Hindlimb muscle (tissue), 1 donor: ENCODE measurements around the gene TRAF3IP3. TPM values are rescaled to one million over a fixed set of nuclear protein-coding genes. Genes with fewer than 3 reads are reported as not detected.

Source experiments
- DNase-seq: peaks from one replicate; pipeline ENCODE4 v3.0.0-alpha.2; 2013
- polyA plus RNA-seq: library from polyadenylated mRNA; unstranded; fragments of 120-200 nt; gene quantifications from one replicate; pipeline ENCODE4 v1.2.1, GENCODE V29; 2013; ENCODE audit not compliant: insufficient read length

Gene TRAF3IP3
- polyA plus RNA-seq, result 2.8 TPM

- no peak for DNase-seq
Measured at GRCh38 chr1:209755926-209756614, at the start of gene TRAF3IP3. Gene TRAF3IP3 (plus strand): TSS chr1:209756053. CDS start chr1:209760040, 3,987 bp downstream.

- DNase-seq, result no peak
Measured at GRCh38 chr1:209706622-209707021, 49.2 kb upstream of the TRAF3IP3 start.

DNA sequence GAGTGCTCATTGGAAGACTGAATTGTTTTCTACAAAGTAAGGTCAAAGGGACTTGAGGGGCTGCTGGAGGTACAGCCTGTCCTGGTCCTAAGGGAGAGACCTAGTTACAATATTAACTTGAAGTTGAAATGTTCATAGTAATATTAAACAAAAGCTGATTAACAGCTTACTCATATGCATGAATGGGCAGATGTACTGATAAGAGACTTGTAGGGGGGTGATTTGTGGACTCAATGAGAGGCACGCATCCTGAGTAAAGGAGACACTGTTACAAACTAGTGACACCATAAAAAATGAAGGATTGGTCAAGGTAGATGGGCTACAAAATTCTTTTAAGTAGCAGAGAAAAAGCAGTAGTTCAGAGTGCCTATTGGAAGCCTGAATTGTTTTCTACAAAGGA is 48.5 kb upstream of the TRAF3IP3 start:
- no peak for DNase-seq

DNA sequence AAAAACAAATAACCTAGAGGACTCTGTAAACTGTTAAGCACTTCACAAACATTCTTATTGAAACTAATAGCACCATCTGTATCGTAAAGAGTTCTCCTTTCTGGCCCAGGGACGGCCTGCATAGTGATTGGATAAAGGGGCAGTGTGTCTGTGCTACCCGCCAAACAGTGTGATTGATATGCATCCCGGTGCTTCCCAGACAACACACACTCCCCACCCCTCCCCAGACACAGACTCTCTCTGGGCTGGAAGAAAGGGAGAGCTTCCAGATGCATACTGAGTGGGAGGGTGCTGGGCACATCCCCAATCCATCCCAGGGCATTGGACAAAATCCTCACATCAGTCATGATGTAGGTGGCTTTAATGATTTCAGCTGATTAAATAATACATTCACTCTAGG is 47.6 kb upstream of the TRAF3IP3 start:
- DNase-seq, result no peak

GRCh38 chr1:209710093-209710492 is 45.8 kb upstream of the TRAF3IP3 start:
- DNase-seq, result no peak

DNA sequence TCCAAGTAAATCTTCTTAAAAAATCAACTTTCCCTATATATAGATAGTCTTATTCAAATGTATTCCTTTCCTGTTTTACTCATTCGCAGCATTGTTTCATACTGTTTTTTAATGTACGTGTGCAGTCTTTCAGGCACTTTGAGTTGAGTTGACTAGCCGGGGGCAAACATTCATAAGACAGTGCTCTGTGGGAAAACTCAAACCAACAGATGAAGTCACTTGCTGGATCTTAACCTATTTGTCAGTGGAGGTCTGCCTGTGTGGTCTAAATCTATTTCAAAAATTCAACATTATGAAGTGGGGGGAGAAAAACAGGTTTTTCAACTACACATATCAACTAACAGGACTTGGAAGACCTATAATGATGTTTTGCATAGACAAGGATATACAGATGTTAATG is 45.0 kb upstream of the TRAF3IP3 start:
- no peak for DNase-seq

DNA sequence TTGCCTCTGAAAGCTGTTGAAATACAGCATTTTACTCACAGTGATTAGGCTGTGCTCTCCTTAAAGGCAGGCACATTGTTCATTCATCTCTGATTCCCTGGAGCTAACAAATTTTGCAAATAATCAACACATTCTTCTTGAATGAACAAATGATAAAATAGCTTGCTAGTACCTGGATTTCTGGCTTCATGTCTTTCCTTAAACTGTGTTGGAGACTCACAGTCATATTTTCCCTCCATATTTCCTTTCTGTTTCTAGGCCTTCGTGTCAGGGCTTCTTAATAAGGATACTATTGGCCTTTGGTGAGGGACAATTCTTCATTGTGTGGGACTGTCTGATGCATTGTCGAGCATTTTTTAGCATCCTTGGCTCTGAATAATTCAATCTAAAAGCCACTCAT is 41.5 kb upstream of the TRAF3IP3 start:
- no peak for DNase-seq

- no peak for DNase-seq
Measured at GRCh38 chr1:209715314-209715713, 40.5 kb upstream of the TRAF3IP3 start.

DNA sequence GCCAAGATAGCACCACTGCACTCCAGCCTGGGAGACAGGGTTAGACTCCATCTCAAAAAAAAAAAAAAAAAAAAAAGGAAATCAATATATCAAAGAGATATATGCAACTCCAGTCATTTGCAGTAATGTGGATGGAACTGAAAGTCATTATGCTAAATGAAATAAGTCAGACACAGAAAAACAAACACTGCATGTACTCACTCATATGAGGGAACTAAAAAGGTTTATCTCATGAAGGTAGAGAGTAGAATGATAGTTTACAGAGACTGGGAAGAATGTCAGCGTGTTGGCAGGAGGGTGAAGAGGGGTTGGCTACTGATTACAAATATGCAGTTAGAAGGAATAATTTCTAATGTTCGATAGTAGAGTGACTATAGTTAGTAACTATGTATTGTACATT is 38.0 kb upstream of the TRAF3IP3 start:
- DNase-seq, result no peak

DNA sequence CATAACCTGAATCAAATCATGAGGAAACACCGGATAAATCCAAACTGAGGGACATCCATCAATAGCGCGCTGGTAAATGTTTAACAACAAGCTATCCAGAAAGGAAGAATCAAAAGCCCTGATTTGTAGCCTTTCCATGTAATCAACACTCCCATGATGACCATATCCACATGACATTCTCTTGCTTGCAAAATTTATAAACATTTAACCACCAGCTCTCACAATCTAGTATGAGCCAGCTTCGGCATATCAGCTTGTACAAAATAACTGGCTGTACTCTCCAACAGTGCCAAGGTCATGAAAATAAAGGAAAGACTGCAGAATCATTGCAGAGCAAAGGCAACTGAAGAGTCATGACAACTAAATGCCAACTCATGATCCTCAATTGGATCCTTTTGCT is 35.5 kb upstream of the TRAF3IP3 start:
- DNase-seq, result no peak

- no peak for DNase-seq
Measured at GRCh38 chr1:209720826-209721225, 35.0 kb upstream of the TRAF3IP3 start.

DNA sequence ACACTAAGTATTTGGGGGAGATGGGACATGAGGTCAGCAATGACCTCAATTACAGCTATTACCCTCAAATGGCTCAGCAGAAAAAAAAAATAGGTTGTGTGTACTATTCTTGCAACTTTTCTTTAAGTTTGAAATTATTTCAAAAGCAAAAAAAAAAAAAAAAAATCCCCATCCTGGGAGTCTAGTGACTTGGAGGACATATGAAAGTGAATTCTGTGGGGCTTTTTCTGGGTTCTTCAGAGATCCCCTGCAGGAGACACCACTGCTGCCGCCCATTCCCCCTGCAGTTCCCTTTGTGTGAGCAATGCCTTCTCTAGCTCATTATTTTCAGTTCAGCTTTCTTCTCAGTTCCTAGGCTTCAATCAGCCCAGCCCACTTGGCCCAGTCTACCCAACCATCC is 34.5 kb upstream of the TRAF3IP3 start:
- DNase-seq, result no peak

- no peak for DNase-seq
Measured at GRCh38 chr1:209723265-209723664, 32.6 kb upstream of the TRAF3IP3 start.

GRCh38 chr1:209723756-209724693 is 31.8 kb upstream of the TRAF3IP3 start:
- no peak for DNase-seq

- DNase-seq, result no peak
Measured at GRCh38 chr1:209727286-209727685, 28.6 kb upstream of the TRAF3IP3 start.

DNA sequence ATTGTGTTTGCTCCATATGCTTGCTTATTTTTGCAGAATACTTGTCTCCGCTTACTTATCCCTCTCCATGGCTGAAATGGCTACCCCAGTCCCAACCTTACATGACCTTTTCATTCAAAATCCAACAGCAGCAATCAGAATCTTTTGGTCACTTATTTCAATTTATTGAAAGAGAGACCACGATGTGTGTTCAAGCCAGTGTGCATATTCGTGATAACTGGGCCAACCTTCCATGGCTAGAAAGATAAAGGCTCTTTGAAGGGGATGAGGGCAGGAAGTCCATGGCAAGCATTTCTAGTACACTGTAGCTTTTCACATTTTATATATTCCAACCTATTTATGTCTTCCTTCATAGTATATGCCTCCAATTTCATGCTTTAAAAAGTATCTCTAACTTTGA is 28.1 kb upstream of the TRAF3IP3 start:
- no peak for DNase-seq

DNA sequence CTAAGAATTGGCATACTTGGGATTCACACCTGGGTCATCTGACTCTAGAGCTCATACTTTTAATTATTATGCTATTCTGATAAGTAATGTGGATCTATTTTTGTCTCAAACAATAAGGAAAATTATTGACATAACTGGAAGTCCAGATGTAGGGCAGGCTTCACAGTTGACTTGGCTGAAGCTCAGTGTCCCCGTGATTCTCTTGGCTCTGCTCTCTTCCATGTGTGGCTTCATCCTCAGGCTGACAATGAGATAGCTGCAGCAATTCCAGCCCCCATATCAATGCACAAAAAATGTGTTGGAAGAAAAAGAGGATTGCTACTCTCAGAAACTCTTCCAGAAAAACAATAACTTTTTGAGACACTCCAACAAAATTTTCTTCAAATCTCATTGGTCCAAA is 27.4 kb upstream of the TRAF3IP3 start:
- DNase-seq, result peak; percentile 36

DNA sequence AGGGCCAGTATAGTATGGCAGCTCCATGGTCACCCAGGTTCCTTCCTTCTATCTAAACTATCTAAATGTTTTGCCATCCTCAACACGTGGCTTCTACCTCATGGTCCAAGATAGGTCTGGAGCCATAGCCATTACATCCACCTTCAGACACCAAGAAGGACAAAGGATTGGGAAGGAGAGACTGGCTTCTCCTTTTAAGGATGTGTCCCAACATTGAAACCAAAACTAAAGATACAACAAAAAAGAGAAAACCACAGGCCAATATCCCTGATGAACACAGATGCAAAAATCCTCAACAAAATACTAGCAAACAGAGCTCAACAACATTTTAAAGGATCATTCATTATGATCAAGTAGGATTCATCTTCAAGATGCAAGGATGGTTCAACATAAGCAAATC is 26.4 kb upstream of the TRAF3IP3 start:
- DNase-seq, result no peak

- DNase-seq, result no peak
Measured at GRCh38 chr1:209732725-209733124, 23.1 kb upstream of the TRAF3IP3 start.

- DNase-seq, result no peak
Measured at GRCh38 chr1:209733409-209734192, 22.3 kb upstream of the TRAF3IP3 start.

GRCh38 chr1:209736490-209737117 is 19.2 kb upstream of the TRAF3IP3 start:
- no peak for DNase-seq

- DNase-seq, result no peak
Measured at GRCh38 chr1:209737118-209737505, 18.7 kb upstream of the TRAF3IP3 start.

- no peak for DNase-seq
Measured at GRCh38 chr1:209738270-209738669, 17.6 kb upstream of the TRAF3IP3 start.
